Midbrain (tissue), 1 donor: ENCODE data around the gene MAP6.

Experiments
- DNase-seq: peaks from one replicate; lab custom pipeline; 2025; lab: John Stamatoyannopoulos, UW

MAP6 gene

GRCh38 chr11:75631086-75631730 is 37.6 kb downstream of the MAP6 start:
- DNase-seq = no peak

GRCh38 chr11:75627906-75628668 is 40.8 kb downstream of the MAP6 start:
- DNase-seq = no peak

GRCh38 chr11:75626889-75627529 is 41.8 kb downstream of the MAP6 start:
- no peak for DNase-seq

GRCh38 chr11:75625991-75626888 is 42.6 kb downstream of the MAP6 start:
- no peak for DNase-seq

- DNase-seq = no peak
Measured at GRCh38 chr11:75625021-75625420, 43.8 kb downstream of the MAP6 start.

GRCh38 chr11:75616281-75616680 is 52.6 kb downstream of the MAP6 start:
- DNase-seq = no peak

GRCh38 chr11:75615751-75616150 is 53.1 kb downstream of the MAP6 start:
- no peak for DNase-seq

GRCh38 chr11:75611823-75612222 is 57.0 kb downstream of the MAP6 start:
- DNase-seq = no peak

GRCh38 chr11:75606099-75606498 is 62.7 kb downstream of the MAP6 start:
- no peak for DNase-seq

- DNase-seq = no peak
Measured at GRCh38 chr11:75603791-75604736, 64.8 kb downstream of the MAP6 start.

GRCh38 chr11:75602951-75603350 is 65.9 kb downstream of the MAP6 start:
- DNase-seq = no peak

GRCh38 chr11:75601494-75601893 is 67.3 kb downstream of the MAP6 start:
- no peak for DNase-seq

GRCh38 chr11:75600356-75600755 is 68.5 kb downstream of the MAP6 start:
- DNase-seq = no peak

- DNase-seq = no peak
Measured at GRCh38 chr11:75598900-75599299, 69.9 kb downstream of the MAP6 start.

- DNase-seq = no peak
Measured at GRCh38 chr11:75598264-75598663, 70.6 kb downstream of the MAP6 start.

- DNase-seq = peak; percentile 13
Measured at GRCh38 chr11:75597636-75598035, 71.2 kb downstream of the MAP6 start.

- no peak for DNase-seq
Measured at GRCh38 chr11:75596914-75597313, 71.9 kb downstream of the MAP6 start.

GRCh38 chr11:75595429-75595828 is 73.4 kb downstream of the MAP6 start:
- DNase-seq = no peak

- DNase-seq = no peak
Measured at GRCh38 chr11:75594211-75594610, 74.6 kb downstream of the MAP6 start.

- no peak for DNase-seq
Measured at GRCh38 chr11:75593286-75593915, 75.4 kb downstream of the MAP6 start.
